ENCODE measurements around the gene RCC1.
"Not testable (repeated sequence)": the region's sequence is repeated elsewhere in the genome, so short reads cannot be mapped to it uniquely, and the experiment has no call there.

Gene RCC1

GRCh38 chr1:28545246-28545628, 39.4 kb downstream of the RCC1 start:
- no peak for DNase-seq (ENCODE audit: low read depth in 3 of 3)

DNA sequence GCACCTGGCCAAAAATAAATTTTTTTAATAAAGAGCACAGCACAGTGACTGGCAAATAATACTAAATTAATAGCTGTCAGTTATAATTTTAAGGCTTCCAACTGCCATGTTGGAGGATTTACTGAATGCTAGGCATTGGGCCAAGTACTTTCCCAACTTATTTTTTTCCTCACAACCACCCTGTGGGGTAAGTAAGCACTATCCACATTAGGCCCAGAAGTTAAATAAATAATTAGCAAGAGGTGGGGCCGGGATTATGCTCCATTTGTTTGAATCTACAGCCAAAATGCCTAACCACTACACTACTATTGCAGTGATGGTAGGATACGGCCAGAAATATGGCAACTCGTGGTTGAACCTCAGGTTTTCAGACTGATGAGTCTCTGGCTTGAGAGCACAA, 42.5 kb downstream of the RCC1 start:
- DNase-seq (ENCODE audit: low read depth in 3 of 3): no peak

- DNase-seq (ENCODE audit: low read depth in 3 of 3): no peak
Measured at GRCh38 chr1:28551381-28551780, 45.5 kb downstream of the RCC1 start.

DNA sequence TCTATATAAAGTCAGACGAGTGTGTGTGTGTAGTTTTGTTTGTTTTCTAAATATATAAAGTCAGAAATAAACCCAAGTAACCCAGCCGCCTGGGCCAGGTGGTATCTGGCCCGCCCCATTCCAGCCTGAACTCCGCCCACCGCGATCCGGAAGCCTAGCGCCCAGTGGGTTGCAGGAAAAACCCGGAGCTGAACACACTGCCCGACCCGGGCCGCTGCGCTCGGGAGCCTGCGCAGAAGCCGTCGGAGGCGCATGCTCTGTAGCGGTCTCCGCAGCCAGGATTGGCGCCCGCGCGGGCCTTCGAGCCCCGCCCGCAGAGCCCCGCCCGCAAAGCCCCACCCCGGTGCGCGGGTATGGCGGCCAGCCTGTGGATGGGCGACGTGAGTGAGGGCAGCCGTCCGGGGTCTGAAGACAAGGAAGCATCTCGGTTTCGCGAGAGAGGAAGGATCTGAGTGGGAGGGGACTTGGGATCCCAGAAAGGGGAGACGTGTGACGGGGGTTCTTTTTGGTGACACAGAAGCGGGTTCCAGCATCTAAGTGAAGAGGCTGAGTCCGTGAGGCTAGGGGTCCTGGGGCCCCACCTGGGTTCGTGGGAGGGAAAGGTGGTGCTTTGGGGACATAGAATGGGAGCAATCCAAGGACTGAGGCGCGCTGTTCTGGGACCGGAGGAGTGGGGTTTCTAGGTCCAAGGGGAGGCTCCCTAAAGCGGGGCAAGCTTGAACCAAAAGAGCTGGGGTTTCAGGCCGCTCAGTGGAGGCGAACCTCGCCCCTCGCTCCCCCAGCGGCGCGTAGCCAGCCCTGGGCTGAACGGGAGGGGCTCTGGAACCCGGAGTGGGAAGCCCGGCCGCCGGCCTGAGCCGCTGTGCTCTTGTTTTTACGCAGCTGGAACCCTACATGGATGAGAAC, 47.2 kb downstream of the RCC1 start, which contains the start of gene TRNAU1AP:
Gene TRNAU1AP, plus strand, starts transcription at position 328 of the 906 bp plus-strand sequence. Its CDS starts 26 bp downstream, at position 354.
- peak; percentile 93 to 98 (median 97) for DNase-seq (ENCODE audit: low read depth in 3 of 3)

- no peak for DNase-seq (ENCODE audit: low read depth in 3 of 3)
Measured at GRCh38 chr1:28560886-28561285, 55.0 kb downstream of the RCC1 start.

DNA sequence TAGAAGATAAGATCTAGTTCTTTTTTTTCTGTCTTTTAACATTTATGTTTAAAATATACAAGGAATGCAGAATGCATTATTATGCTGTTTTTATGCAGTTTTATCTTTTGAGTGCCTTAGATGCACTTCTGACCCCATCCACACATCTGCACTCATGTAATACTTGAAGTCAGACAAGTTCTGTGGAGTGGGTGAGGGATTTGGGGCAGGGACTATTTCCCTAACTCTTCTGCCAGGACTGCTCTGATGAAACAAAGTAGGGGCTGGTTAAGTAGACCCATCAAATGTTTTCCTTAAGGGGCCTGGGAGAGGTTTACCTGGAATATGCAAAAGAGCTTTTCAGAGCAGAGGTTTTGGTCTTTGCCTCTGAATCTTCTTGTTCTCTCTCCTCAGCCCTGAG, 58.5 kb downstream of the RCC1 start:
- no peak for DNase-seq (ENCODE audit: low read depth in 3 of 3)

- DNase-seq (ENCODE audit: low read depth in 3 of 3): no peak
Measured at GRCh38 chr1:28565040-28565439, 59.2 kb downstream of the RCC1 start.

- DNase-seq (ENCODE audit: low read depth in 3 of 3): no peak
Measured at GRCh38 chr1:28565726-28566125, 59.9 kb downstream of the RCC1 start.

DNA sequence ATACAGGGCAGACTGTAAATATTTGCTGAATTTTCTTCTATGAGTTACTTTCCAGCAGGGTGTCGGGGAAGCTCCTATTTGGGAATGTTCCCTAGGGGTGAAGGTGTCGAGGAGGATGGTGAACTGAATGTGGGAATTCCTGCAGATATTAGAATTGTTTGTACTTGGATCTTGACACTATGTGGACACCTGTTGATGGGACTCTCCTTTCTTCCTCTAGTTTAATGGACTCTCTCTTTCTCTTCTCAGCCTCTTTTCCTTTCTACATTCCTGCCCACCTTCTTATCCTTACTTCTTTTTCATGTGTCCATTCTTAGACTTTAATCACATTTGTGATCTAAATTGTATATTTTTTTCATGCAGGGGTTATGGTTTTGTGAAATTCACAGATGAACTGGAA, 61.1 kb downstream of the RCC1 start:
- DNase-seq (ENCODE audit: low read depth in 3 of 3): no peak

DNA sequence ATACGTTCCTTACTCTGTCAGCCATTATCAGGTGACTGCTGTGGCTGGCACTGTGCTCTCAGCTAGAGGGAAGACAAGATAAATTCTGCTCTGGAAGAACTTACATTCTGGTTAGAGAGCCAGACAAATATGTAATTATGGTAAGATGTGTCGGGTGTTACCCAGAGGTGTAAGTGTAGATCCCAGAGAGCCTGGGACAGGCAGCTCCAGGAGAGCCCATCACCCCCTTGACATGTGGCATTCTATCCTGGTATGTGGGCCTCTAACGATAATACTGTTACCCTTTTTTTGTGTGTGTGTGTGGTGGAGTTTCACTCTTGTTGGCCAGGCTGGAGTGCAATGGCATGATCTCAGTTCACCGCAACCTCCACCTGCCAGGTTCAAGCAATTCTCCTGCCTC, 66.1 kb downstream of the RCC1 start:
- DNase-seq (ENCODE audit: low read depth in 3 of 3): no peak

- not testable (repeated sequence) for DNase-seq (ENCODE audit: low read depth in 3 of 3)
Measured at GRCh38 chr1:28572891-28573290, 67.0 kb downstream of the RCC1 start.

DNA sequence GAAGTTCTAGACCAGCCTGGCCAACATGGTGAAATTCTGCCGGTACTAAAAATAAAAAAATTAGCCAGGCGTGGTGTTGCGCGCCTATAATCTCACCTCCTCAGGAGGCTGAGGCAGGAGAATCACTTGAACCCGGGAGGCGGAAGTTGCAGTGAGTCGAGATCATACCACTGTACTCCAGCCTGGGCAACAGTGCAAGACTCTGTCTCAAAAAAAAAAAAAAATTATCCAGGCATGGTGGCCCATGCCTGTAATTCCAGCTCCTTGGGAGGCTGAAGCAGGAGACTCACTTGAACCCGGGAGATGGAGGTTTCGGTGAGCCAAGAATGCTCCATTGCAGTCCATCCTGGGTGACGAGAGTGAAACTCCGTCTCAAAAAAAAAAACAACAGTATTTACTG, 67.7 kb downstream of the RCC1 start:
- no peak for DNase-seq (ENCODE audit: low read depth in 3 of 3)

DNA sequence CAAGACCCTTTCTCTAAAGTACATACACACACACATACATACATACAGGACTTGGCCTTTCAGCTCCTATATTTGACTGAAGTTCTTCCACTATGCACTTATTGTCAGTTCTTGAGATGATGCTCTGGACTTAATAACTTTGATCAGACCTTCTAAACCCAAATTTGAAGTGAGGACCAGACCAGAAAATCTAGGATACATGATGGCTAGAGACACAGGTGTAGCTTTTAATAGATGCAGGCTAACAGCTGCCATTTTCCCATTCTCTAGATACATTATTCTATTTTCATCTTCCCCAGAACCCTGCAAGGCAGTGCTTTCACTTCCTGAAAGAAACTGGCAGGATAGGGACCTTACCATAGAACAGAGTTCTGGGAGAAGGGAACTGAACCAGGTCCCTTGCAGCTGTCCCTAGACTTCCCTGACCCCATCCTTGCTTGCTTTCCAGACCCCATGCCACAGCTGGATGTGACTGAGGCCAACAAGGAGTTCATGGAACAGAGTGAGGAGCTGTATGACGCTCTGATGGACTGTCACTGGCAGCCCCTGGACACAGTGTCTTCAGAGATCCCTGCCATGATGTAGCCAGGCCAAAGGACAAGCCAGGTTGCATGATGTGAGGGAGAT, 71.3 kb downstream of the RCC1 start:
- peak in 1 of 3 experiments; percentile 18 for DNase-seq (ENCODE audit: low read depth in 3 of 3)

DNA sequence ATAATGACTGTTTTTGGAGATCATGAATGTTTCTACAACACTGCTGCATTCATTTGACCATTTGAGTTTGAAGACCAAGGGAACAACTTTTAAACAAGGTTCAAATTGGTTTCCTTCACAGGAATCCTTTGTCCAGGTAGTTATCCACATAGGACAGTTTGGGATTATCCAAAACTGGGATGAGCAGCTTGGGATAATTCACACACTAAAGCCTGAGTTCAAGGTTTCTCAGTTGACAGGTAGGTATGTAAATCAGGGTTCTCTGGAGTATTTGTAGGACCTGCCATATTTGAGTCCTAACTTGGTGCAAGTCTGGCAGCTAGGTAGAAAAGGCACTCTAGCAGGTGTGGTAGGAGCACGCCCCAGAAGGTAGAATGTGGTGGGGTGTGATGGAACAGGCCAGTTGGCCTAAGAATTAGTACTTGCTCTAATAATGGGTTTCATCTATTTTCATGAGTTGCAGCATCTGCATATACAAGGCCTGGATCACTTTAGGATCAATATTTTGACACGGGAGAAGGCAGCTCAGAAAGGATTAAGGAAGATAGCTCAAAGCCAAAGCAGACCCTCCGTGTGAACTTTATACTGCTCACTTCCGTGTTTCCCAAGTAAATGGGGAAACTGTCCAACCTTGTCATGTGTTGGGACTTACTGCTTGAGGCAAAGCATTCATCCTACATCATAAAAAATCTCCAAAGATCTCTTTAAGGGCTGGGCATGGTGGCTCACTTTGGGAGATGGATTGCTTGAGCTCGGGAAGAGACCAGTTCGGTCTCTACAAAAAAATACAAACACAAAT, 72.1 kb downstream of the RCC1 start:
- no peak for DNase-seq (ENCODE audit: low read depth in 3 of 3)

- DNase-seq (ENCODE audit: low read depth in 3 of 3): no peak
Measured at GRCh38 chr1:28578696-28579218, 72.9 kb downstream of the RCC1 start.

DNA sequence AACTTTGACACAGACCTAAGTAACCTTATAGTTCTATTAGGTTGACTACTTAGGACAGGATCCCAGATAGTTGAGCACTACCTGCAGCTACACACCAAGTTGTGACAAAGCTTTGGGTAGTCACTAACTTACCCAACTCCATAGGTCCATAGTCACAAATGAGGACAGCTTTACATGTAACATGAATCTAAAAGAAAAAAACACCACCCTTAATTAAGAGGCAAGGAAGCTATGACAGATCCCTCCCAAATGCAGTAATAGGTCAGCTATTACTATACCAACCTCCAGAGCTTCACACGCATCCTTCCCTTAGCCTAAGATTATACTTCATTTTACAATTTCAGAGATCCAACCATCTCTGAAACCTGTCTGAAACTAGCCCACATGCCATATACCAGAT, 73.6 kb downstream of the RCC1 start:
- no peak for DNase-seq (ENCODE audit: low read depth in 3 of 3)

GRCh38 chr1:28580722-28581530, 75.1 kb downstream of the RCC1 start:
- peak; percentile 41 to 52 (median 47) for DNase-seq (ENCODE audit: low read depth in 3 of 3)

DNA sequence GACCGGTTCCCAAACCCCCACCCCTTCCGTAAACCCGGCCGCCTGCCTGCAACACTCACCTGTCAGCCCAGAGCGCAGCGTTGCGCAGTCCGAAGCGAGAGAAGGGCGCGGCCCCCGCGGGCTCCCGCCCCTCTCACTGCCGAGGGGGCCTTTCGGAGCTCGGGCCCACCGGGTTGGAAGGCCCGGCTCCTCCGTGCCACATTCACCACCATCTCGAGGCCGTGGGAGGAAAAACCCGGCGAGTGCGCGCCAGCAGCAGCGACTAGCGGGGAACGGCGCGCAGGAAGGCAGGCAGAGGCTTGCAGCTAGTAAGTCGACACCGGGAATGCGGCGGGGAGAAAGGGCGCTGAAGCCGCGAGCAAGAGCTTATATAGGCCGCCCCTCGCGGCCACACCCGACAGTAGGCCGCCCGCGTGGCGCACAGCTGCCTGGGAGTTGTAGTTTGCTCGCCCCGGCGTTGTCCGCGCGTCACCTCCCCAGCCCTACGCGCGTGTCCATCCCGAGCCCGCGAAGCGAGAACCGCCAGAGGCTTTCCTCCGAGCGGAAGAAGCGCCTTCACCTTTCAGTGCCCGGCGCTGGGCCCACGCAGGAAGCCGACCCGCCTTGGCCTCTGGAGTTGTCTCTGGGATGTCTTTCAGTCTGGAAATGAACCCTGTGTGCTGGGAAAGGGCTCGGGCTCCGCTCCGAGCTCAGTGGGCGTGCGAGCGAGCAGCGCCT, 75.8 kb downstream of the RCC1 start:
- DNase-seq (ENCODE audit: low read depth in 3 of 3): peak; percentile 87 to 91 (median 88)

- DNase-seq (ENCODE audit: low read depth in 3 of 3): no peak
Measured at GRCh38 chr1:28582248-28582615, 76.4 kb downstream of the RCC1 start.

GRCh38 chr1:28586585-28587391, 80.9 kb downstream of the RCC1 start:
- DNase-seq (ENCODE audit: low read depth in 3 of 3): not testable (repeated sequence)

Data from stimulated activated CD4-positive, alpha-beta T cell treated with anti-CD3 and anti-CD28 coated beads, TNF-alpha, amount 100 ng/mL, for 4 hours (primary cell).